CD4-positive, alpha-beta T cell (primary cell): ENCODE results near the gene EHD4. TPM values are rescaled to one million over a fixed set of nuclear protein-coding genes. Genes with fewer than 3 reads are reported as not detected.
A peak's percentile ranks its signal among the peaks of the same experiment; 100 is the strongest.

Experiments
- ATAC-seq: fragments of 200-7000 bp; cut with Tn5 transposase; one replicate; pipeline ENCODE4 v1.10.0; 2022; ENCODE audit warnings: mild to moderate bottlenecking; ENCODE audit not compliant: poor library complexity
- CTCF ChIA-PET: fragments of 350-600 bp; sonication (Branson Sonifier 250); formaldehyde crosslinking; loops from one replicate; lab custom pipeline; 2021; ENCODE audit warnings: antibody characterized with exemption, inconsistent platforms; lab: Charles Lee
- POLR2A ChIA-PET: fragments of 350-600 bp; sonication (Branson Sonifier 250); formaldehyde crosslinking; loops from one replicate; lab custom pipeline; 2021; ENCODE audit warnings: antibody characterized with exemption, inconsistent platforms; lab: Charles Lee
- DNase-seq, 14 experiments: peaks; one replicate each; pipeline ENCODE4 v3.0.0-alpha.2; 2013 to 2020; ENCODE audit warnings: mixed read lengths in 2 of 14
- H3K27ac ChIP-seq, 2 donors: one replicate each; pipeline versions ENCODE4 v1.5.1 to v1.7.0; 2013; ENCODE audit warnings: low read length in 2 of 2, low read depth in 1 of 2, mild to moderate bottlenecking in 1 of 2
- H3K27me3 ChIP-seq, 2 experiments: 1 replicate in 1 of 2; 2 replicates in 1 of 2; pipeline versions ENCODE4 v1.6.1 to v1.7.0; 2013; ENCODE audit warnings: low read length in 2 of 2, control low read depth in 1 of 2, mild to moderate bottlenecking in 1 of 2, moderate library complexity in 1 of 2; ENCODE audit not compliant: insufficient read depth in 2 of 2, control insufficient read depth in 1 of 2
- H3K36me3 ChIP-seq: one replicate; pipeline ENCODE4 v1.6.1; 2013; ENCODE audit warnings: low read length, control low read depth; ENCODE audit not compliant: insufficient read depth
- H3K4me1 ChIP-seq: one replicate; pipeline ENCODE4 v1.6.1; 2013; ENCODE audit warnings: low read length, control low read depth; ENCODE audit not compliant: insufficient read depth
- H3K4me3 ChIP-seq: one replicate; pipeline ENCODE4 v1.5.1; 2013; ENCODE audit warnings: mild to moderate bottlenecking, low read length, moderate library complexity
- H3K9me3 ChIP-seq, 2 experiments: 1 replicate in 1 of 2; 2 replicates in 1 of 2; pipeline versions ENCODE4 v1.6.1 to v1.7.0; 2013; ENCODE audit warnings: low read length in 2 of 2, mild to moderate bottlenecking in 2 of 2, control low read depth in 1 of 2, moderate library complexity in 1 of 2; ENCODE audit not compliant: control insufficient read depth in 1 of 2, insufficient read depth in 1 of 2
- H3K27ac Mint-ChIP-seq: one replicate; pipeline ENCODE4 v1.8.0; 2020; ENCODE audit warnings: mixed read lengths
- H3K27me3 Mint-ChIP-seq: one replicate; pipeline ENCODE4 v1.8.0; 2021; ENCODE audit warnings: mixed read lengths
- H3K36me3 Mint-ChIP-seq: one replicate; pipeline ENCODE4 v1.8.0; 2021; ENCODE audit warnings: low read depth, mixed read lengths
- H3K4me1 Mint-ChIP-seq: one replicate; pipeline ENCODE4 v1.8.0; 2021; ENCODE audit warnings: low read depth, mixed read lengths
- H3K4me3 Mint-ChIP-seq: one replicate; pipeline ENCODE4 v1.8.0; 2020; ENCODE audit warnings: mild to moderate bottlenecking, mixed read lengths
- H3K9me3 Mint-ChIP-seq: one replicate; pipeline ENCODE4 v1.8.0; 2020; ENCODE audit warnings: mixed read lengths
- CTCF ChIP-seq: fragments of 200-600 bp; IDR thresholded peaks from one replicate; pipeline ENCODE4 v1.8.0; 2022; ENCODE audit warnings: antibody characterized with exemption, mild to moderate bottlenecking
- intact Hi-C, 2 experiments: fragments of 100-400 bp; cut with DNase I in 1 of 2; cut with micrococcal nuclease in 1 of 2; formaldehyde crosslinking; loops; one replicate each; pipeline versions ENCODE4 v1.15.1 to v1.9.0; 2023 to 2025; cut with DNase I, micrococcal nuclease
- total RNA-seq, 174 experiments: library from RNA in 2 of 174; stranded (reverse) in 2 of 174; gene quantifications; one replicate each; pipeline ENCODE4 v1.2.3 and lab custom pipeline; 2021 to 2026

Gene EHD4
- total RNA-seq, 2 experiments from 2014 or later, result 39.8 to 40.5 TPM

- peak overlapping the region; percentile 46 for H3K27ac Mint-ChIP-seq
- DNase-seq (no peak), ATAC-seq (no peak)
- no peak for TF ChIP-seq CTCF
- Histone ChIP-seq H3K36me3 (peaks cover 26% of the 10 kb centered on the region), H3K4me3 (no peak overlapping the region), H3K9me3 (no peaks in the 10 kb centered on the region), H3K27me3 (no peaks in the 10 kb centered on the region), H3K27ac (no peak overlapping the region), H3K4me1 (peaks cover 17% of the 10 kb centered on the region)
- ChIA-PET POLR2A (no interaction called here), CTCF (no interaction called here)
- no peak overlapping the region for H3K4me3 Mint-ChIP-seq
- no peaks in the 10 kb centered on the region for H3K27me3 Mint-ChIP-seq
- no peaks in the 10 kb centered on the region for H3K9me3 Mint-ChIP-seq
- H3K4me1 Mint-ChIP-seq, result peaks cover 14% of the 10 kb centered on the region
- intact Hi-C loops, result no loop called here
- peaks cover 20% of the 10 kb centered on the region for H3K36me3 Mint-ChIP-seq
Observed at GRCh38 chr15:41943543-41944312, 28.6 kb downstream of the EHD4 start.

GRCh38 chr15:41942886-41943285, 29.5 kb downstream of the EHD4 start:
- no peaks in the 10 kb centered on the region for H3K9me3 ChIP-seq
- ChIA-PET CTCF (no interaction called here), POLR2A (interaction anchor here (1.4 kb wide), 1 partner anchor 24 kb away, joined by 4 read pairs; no protein-coding TSS in a partner anchor)
- intact Hi-C loops, result no loop called here
- H3K4me3 ChIP-seq, result no peak overlapping the region
- H3K4me1 ChIP-seq, result peaks cover 22% of the 10 kb centered on the region
- no peaks in the 10 kb centered on the region for H3K27me3 ChIP-seq
- DNase-seq (no peak), ATAC-seq (no peak)
- Mint-ChIP-seq H3K36me3 (peaks cover 20% of the 10 kb centered on the region), H3K27ac (peak overlapping the region; percentile 46), H3K9me3 (no peaks in the 10 kb centered on the region), H3K4me3 (no peak overlapping the region), H3K4me1 (peaks cover 21% of the 10 kb centered on the region), H3K27me3 (no peaks in the 10 kb centered on the region)
- no peak overlapping the region for H3K27ac ChIP-seq
- no peak for TF ChIP-seq CTCF
- peaks cover 26% of the 10 kb centered on the region for H3K36me3 ChIP-seq

- TF ChIP-seq CTCF, result no peak
- peaks cover 20% of the 10 kb centered on the region for H3K36me3 Mint-ChIP-seq
- no peaks in the 10 kb centered on the region for H3K9me3 ChIP-seq
- H3K4me3 ChIP-seq, result no peak overlapping the region
- DNase-seq, result no peak
- no peaks in the 10 kb centered on the region for H3K27me3 ChIP-seq
- H3K4me1 Mint-ChIP-seq, result peaks cover 32% of the 10 kb centered on the region
- peaks cover 33% of the 10 kb centered on the region for H3K4me1 ChIP-seq
- no peaks in the 10 kb centered on the region for H3K27me3 Mint-ChIP-seq
- no peak for ATAC-seq
- ChIA-PET POLR2A (interaction anchor here (1.4 to 8.9 kb wide), 2 partner anchors 25 to 29 kb away, joined by 4 to 209 read pairs; partner anchors contain the start of gene EHD4), CTCF (interaction anchor here (1.5 to 1.8 kb wide), 2 partner anchors 37 to 169 kb away, joined by 5 to 6 read pairs; no protein-coding TSS in a partner anchor)
- H3K27ac ChIP-seq, result no peak overlapping the region
- intact Hi-C loops, result no loop called here
- peaks cover 26% of the 10 kb centered on the region for H3K36me3 ChIP-seq
- H3K4me3 Mint-ChIP-seq, result no peak overlapping the region
- no peaks in the 10 kb centered on the region for H3K9me3 Mint-ChIP-seq
- peak overlapping the region; percentile 46 for H3K27ac Mint-ChIP-seq
Observed at GRCh38 chr15:41941644-41942415, 30.5 kb downstream of the EHD4 start.
